T1000 (cell line): ENCODE data around the gene P2RX7.
"Not testable (repeated sequence)": the region's sequence is repeated elsewhere in the genome, so short reads cannot be mapped to it uniquely, and the experiment has no call there.

Source experiments
- DNase-seq: peaks from one replicate; lab custom pipeline; 2025; ENCODE audit warnings: mixed read lengths; lab: John Stamatoyannopoulos, UW

The P2RX7 gene

GRCh38 chr12:121135320-121135719, 2.6 kb downstream of the P2RX7 start:
- DNase-seq, result no peak

- no peak for DNase-seq
Measured at GRCh38 chr12:121137512-121137911, 4.8 kb downstream of the P2RX7 start.

GRCh38 chr12:121138284-121138683, 5.6 kb downstream of the P2RX7 start:
- DNase-seq, result no peak

GRCh38 chr12:121139286-121139685, 6.6 kb downstream of the P2RX7 start:
- DNase-seq, result no peak

GRCh38 chr12:121142171-121142950, 9.7 kb downstream of the P2RX7 start:
- no peak for DNase-seq

GRCh38 chr12:121144416-121144914, 11.8 kb downstream of the P2RX7 start:
- DNase-seq, result no peak

GRCh38 chr12:121145221-121145620, 12.5 kb downstream of the P2RX7 start:
- peak; percentile 8 for DNase-seq

GRCh38 chr12:121149289-121149688, 16.6 kb downstream of the P2RX7 start:
- not testable (repeated sequence) for DNase-seq

- no peak for DNase-seq
Measured at GRCh38 chr12:121154793-121155375, 22.2 kb downstream of the P2RX7 start.

GRCh38 chr12:121156365-121156764, 23.7 kb downstream of the P2RX7 start:
- no peak for DNase-seq

GRCh38 chr12:121158085-121158484, 25.4 kb downstream of the P2RX7 start:
- no peak for DNase-seq

- not testable (repeated sequence) for DNase-seq
Measured at GRCh38 chr12:121158728-121159351, 26.2 kb downstream of the P2RX7 start.

GRCh38 chr12:121159467-121160307, 27.0 kb downstream of the P2RX7 start:
- DNase-seq, result no peak

GRCh38 chr12:121162384-121162783, 29.7 kb downstream of the P2RX7 start:
- DNase-seq, result no peak

GRCh38 chr12:121162985-121163384, 30.3 kb downstream of the P2RX7 start:
- DNase-seq, result no peak

GRCh38 chr12:121164839-121165238, 32.2 kb downstream of the P2RX7 start:
- DNase-seq, result not testable (repeated sequence)

- DNase-seq, result no peak
Measured at GRCh38 chr12:121165316-121165715, 32.6 kb downstream of the P2RX7 start.

- DNase-seq, result no peak
Measured at GRCh38 chr12:121166356-121166755, 33.7 kb downstream of the P2RX7 start.

GRCh38 chr12:121167232-121167820, 34.6 kb downstream of the P2RX7 start:
- no peak for DNase-seq

GRCh38 chr12:121167951-121168350, 35.3 kb downstream of the P2RX7 start:
- no peak for DNase-seq

GRCh38 chr12:121170151-121170550, 37.5 kb downstream of the P2RX7 start:
- no peak for DNase-seq
